DMS153 (cell line): ENCODE results near the gene STXBP2.
"Not testable (repeated sequence)": the region's sequence is repeated elsewhere in the genome, so short reads cannot be mapped to it uniquely, and the experiment has no call there.

Experiments used
- DNase-seq: peaks from one replicate; lab custom pipeline; 2025; lab: John Stamatoyannopoulos, UW

The STXBP2 gene

DNA sequence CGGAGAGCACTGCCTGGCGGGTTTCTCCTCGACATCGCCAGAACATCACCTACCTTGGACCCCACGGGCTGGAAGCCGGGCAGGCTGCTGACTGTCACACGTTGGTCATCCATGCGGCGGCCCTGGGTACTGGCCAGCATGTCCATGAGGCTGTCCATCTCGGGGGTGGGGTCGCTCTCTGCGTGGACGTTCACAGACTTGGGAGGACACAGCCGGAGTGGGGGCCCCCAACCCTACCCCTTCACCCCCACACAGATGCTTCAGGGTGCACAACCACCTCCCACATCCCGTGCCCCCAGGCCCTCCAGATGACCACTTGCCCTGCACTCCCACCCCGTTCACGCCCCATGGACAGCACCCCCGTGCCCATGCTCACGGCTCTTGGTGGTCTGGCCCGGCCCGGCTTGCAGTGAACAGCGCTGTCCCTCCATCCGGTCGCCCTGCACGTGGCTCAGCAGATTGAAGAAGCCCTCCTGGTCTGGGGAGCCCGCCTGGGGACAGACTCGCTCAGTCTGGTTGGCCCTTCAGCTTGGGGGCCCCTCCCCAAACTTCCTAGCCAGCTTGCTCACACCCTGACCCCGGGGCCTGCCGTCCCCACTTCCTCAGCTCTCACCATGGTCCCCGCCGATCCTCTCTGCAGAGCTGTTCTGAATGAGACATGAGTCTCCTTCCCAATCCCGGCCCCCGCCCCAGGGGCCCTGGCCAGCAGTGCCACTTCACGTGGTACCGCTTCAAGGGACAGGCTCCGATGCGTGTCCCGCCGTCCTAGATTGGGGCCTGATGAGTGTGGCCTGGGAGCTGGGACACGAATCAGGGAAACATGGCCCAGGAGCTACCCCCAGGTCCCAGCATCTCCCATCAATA, 4.3 kb upstream of the STXBP2 start:
- DNase-seq = no peak

DNA sequence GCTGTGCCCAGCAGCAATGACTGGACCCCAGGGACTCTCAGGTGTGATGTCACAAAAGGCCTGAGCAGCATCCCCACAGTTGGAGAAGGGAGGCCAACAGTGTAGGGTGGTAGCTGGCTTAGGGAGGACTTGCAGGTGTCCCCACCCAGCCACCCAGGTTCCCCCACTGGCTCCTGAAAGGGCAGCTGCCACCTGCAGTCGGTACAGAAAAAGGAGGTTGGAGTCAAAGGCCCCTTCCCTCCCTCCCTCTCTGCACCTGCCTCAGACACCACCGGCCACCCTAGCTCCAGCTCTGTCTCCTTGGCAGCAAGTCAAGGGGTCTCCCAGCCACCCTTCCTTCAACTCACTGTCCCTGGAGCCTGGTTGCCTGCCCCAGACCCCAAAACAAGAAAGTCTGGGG, 3.2 kb upstream of the STXBP2 start, which contains the start of gene PCP2:
TSS of gene PCP2 (minus strand) at position 22 of the 400 bp plus-strand sequence. CDS start 262 bp downstream, outside the sequence.
- no peak for DNase-seq

DNA sequence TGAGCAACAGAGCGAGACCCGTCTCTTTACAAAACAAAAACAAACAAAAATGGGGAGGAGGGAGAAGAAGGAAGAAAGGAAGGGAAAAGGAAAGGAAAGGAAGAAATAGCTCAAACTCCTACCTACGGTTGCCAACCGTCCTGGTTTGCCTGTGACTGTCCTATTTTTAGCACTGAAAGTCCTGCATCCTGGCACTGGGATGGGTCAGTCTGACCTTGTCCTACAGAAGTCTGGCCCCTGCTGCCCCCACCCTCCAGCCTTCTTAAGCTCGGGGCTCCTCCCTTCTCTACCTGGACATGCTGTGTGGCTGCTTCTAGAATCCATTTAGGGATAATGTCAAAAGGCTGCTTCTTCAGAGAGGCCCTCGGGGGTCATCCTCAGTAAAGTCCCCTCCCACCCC, 1.2 kb upstream of the STXBP2 start:
- no peak for DNase-seq

DNA sequence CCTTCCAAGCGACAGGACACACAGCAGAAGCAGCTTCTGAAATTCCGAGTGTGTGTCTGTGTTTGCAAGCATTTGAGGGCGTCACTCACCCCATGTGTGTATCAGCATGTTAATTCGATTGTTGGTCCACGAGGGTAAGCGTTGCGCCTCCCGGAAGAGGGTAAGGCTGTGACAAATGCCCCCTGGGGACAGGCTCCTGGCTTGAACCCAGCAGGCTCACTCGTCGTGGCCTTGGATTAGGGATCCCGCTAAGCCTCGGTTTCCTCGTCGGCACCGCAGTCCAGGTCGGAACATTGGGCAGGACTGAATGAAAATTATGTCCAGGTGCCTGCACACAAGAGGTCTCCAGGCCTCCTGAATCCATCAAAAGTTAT, 606 bp upstream of the STXBP2 start:
- no peak for DNase-seq

DNA sequence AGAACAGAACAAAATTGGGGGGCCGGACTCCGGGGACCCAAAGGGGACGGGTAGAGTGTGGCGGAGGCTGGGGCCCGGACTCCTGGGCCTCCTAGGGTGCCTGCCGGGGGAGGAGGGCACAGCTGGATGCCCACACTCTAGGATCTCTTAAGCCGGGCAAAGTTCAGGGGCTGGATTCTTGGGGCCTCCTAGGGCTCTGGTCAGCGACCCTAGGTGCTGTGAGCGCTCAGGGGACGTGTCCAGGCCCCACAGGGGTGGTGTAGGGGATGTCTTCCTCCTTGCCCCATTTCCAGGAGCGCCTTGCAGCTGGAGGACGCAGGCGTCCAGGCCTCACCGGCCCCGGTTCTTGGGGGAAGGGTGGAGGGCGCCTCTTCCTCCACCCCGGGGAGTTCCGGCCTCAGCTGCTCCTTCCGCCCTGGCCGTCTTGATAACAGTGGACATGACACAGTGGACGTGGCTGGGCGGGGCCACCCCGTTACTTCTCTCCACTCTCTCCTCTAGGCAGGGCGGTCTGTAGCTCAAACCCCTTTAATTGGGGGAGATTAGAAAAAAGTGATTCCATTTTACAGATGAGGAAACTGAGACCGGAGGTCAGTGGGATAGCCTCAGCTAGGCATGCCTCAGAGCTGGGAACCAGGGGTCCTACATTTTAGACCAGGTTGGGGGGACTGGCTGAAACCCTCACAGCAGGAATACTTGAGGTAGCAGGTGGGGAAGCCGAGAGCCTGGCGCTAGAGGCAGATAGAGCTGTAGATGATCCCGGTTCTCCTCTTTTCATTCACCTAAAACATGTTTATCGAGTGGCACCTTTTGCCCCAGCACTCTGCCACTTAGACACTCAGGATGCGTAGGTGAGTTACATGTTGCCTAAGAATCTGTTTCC, 705 bp downstream of the STXBP2 start:
- no peak for DNase-seq

DNA sequence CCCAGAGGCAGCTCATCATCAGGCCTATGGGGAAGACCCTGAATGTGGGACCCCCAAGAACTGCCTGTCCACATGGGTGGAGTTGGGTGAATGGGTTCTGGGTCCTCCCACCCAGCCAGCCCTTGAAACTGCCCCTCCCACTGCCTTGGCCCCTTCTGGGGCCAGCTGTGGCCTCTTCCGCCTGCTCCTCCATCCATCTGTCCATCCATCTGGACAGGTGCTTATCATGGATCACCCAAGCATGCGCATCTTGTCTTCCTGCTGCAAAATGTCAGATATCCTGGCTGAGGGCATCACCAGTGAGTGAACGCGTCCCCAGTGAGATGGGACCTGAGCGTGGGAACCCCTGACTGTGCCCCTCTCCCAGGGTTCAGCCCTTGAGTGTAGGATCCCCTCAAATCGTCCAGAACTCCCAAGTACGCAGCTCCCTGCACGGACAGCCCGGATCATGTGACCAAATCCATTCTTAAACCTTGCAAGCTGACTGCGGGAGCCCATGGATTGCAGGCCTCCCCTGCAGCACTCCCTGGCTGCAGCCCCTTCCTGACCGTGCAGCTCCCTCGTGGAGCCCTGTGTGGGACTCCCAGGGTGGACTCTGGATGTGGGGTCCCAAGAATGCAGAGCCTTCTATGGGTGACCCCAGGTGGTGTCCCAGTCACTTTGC, 2.0 kb downstream of the STXBP2 start:
- DNase-seq = no peak

DNA sequence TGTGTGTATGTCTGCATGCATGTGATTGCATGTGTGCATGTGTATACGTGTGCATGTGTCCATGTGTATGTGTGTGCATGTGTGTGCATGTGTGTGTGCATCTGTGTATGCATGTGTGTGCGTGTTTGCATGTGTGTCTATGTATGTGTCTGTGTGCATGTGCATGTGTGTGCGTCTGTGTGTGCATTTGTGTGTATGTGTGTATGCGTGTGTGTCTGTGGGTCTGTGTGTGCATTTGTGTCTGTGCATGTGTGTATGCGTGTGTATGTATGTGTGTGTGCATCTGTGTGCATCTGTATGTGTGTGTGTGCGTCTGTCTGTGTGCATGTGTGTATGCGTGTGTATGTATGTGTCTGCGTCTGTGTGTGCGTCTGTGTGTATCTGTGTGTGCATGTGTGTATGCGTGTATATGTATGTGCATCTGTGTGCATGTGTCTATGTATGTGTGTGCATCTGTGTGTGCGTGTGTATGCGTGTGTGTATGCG, 3.0 kb downstream of the STXBP2 start:
- DNase-seq = no peak

DNA sequence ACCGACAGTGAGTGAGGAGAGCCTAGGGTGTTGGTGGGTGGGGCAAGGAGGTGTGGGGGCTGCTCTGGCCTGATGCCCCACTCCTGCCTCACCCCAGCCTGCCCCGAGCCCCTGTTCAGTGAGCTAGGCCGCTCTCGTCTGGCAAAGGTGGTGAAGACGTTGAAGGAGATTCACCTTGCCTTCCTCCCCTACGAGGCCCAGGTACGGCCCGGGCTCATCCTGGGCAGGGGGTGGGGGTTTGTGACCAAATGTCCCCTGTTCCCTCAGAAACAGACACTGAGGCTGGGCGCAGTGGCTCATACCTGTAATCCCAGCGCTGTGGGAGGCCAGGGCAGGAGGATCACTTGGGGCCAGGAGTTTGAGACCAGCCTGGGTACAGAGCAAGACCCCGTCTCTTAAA, 3.9 kb downstream of the STXBP2 start:
- DNase-seq = no peak

DNA sequence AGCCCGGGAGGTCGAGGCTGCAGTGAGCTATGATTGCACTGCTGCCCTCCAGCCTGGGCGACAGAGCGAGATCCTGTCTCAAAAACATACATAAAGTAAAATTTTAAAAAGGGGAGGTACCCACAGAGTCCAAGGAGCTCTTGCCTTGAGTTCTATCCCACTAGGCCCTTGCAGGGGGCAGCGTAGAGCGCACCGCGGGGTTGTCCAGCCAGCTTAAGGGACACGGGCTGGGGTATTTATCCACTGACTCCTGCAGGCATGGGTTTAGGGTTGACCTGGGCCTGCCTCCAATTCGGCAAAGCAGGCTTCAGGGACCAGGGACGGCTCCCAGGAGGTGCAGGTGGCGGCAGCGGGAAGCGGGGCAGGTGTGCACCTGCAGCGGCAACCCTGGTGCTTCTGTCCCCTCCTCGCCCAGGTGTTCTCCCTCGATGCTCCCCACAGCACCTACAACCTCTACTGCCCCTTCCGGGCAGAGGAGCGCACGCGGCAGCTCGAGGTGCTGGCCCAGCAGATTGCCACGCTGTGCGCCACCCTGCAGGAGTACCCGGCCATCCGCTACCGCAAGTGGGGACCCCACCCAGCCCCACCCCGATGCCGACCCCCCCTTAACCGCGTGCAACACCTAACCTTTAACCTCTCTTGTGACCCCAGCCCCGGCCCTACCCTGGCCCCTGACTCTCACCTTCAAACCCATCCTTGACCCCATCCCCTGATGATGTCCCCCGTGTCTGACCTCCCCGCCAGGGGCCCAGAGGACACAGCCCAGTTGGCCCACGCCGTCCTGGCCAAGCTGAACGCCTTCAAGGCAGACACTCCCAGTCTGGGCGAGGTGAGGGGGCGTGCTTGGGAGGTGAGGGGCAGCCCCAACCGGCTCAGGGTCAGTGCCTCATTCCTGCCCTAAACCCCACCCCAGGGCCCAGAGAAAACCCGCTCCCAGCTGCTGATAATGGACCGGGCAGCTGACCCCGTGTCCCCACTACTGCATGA, 4.7 kb downstream of the STXBP2 start:
- DNase-seq = no peak

DNA sequence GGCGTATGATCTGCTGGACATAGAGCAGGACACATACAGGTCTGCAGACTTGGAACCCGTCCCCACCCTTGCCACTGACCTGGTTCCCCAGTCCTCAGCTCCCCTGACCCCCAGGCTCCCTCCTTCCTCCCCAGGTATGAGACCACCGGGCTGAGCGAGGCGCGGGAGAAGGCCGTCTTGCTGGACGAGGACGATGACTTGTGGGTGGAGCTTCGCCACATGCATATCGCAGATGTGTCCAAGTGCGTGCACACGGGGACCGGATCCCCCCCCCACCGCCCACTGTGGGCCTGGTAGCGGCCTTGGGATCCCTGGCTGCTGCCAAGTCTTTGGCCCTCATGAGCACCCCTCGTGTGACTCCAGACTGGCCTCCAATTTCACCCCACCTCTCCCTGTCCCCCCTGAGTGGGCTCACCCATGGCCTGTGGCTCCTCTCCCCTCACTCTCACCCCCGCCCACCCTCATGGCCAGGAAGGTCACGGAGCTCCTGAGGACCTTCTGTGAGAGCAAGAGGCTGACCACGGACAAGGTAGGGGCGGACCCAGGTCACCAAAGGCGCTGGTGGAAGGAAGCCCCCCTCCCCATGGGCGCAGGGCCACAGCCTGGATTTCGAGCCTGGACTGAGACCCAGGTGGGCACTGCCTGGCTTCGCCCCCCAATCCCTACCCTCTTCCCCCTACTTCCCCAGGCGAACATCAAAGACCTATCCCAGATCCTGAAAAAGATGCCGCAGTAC, 5.6 kb downstream of the STXBP2 start:
- DNase-seq = no peak

DNA sequence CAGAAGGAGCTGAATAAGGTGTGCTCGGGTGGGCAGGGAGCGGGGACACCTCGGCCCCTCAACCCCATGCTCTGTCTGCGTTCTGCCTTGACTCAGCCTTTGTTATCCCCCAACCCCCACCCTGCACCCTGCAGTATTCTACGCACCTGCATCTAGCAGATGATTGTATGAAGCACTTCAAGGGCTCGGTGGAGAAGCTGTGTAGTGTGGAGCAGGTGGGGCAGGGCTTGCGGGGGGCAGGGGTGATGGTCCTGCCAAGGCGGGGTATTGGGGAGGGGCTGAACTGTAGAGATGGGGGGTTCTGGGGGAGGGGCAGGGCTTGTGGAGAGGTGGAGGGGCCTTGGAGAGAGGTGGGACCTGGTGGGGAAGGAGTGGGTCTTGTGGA, 6.1 kb downstream of the STXBP2 start:
- DNase-seq = no peak

DNA sequence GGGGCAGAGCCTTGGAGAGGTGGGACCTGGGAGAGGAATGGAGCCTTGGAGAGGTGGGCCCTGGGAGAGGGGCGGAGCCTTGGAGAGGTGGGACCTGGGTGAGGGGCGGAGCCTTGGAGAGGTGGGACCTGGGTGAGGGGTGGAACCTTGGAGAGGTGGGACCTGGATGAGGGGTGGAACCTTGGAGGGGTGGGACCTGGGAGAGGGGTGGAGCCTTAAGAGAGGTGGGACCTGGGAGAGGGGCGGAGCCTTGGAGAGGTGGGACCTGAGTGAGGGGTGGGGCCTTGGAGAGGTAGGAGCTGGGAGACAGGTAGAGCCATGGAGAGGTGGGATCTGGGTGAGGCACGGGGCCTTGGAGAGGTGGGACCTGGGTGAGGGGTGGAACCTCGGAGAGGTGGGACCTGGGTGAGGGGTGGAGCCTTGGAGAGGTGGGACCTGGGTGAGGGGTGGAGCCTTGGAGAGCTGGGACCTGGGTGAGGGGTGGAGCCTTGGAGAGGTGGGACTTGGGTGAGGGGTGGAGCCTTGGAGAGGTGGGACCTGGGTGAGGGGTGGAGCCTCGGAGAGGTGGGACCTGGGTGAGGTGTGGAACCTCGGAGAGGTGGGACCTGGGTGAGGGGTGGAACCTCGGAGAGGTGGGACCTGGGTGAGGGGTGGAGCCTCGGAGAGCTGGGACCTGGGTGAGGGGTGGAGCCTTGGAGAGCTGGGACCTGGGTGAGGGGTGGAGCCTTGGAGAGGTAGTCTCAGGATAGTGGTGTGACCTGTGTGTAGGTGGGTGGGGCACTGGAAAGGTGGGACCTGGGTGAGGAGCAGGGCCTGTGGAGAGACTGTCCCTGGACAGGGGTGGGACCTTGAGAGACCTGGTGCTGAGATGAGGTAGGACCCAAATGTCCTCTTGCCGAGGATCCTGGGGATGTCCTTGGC, 7.0 kb downstream of the STXBP2 start:
- DNase-seq = not testable (repeated sequence)

DNA sequence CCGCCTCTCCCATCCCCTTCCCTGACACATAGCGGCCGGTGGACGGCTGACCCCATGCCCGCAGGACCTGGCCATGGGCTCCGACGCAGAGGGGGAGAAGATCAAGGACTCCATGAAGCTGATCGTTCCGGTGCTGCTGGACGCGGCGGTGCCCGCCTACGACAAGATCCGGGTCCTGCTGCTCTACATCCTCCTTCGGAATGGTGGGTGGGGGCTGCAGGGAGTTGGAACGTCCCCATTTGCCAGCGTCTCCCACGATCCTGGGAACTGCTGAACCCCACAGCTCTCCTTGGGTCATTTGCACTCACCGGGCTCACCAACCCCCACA, 7.6 kb downstream of the STXBP2 start:
- no peak for DNase-seq

DNA sequence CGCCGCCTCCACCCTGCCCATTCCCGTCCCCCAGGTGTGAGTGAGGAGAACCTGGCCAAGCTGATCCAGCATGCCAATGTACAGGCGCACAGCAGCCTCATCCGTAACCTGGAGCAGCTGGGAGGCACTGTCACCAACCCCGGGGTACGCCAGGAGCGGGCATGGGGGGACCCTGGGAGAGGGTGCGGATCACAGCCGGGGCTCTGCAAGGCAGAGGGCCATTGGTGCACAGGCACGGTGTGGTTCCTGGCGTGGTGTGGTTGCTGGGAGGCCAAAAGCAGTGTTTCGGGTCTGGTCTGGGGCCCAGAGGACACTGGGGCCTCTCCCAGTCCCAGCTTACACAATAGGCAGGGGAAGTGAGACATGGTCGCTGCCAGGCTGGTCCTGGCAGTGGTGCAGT, 8.3 kb downstream of the STXBP2 start:
- DNase-seq = no peak

DNA sequence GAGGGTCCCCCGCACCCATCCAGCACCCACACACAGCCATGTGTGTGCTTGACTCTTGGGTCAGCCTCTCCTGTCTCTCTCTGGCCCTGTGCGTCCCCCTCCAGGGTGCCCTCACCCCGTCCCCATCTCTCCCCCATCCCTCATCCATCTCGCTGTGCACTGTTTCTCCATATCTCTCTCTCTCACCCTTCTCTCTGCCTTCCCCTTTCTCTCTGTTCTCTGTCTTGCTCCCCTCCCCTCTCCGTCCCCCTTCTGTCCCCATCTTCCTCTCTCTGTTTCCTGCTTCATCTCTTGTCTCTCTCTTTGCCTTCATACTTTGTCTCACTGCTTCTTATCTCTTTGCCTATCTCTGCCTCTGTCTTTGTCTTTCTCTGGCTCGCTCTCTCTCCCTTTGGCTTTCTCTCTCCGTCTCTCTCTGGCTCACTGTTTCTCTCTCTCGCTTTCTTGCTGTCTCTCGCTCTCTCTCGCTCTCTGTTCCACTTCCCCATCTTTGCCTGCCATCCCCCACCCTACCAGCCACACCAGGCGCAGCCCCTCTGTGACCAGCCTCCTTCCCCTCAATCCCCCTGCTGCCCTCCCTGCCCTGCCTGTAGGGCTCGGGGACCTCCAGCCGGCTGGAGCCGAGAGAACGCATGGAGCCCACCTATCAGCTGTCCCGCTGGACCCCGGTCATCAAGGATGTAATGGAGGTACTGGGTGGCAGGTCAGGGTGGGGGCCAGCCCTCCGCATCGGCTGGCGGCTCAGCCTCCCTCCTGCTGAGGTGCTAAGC, 8.9 kb downstream of the STXBP2 start:
- no peak for DNase-seq

DNA sequence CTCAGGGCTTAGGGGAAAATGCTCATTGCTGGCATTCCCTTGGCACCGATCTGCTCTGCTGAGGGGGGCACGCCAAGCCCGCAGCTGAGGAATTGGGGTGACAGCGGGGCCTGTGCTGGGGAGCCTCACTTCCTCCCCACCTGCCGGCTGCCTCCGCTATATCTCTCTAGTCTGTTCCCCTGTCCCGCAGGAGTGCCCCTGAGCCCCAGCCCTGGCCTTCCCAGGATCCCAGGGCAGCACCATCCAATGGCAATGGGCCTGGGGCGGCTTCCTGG, 9.5 kb downstream of the STXBP2 start:
- no peak for DNase-seq

DNA sequence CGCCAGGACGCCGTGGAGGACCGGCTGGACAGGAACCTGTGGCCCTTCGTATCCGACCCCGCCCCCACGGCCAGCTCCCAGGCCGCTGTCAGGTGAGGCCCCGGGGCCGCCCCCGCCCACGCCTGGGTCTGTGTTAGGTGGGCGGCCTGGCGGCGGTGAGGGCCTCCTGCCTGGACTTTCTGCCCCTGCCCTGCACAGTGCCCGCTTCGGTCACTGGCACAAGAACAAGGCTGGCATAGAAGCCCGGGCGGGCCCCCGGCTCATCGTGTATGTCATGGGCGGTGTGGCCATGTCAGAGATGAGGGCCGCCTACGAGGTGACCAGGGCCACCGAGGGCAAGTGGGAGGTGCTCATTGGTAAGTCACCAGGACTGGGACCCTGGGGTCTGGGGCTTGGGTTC, 10.2 kb downstream of the STXBP2 start:
- no peak for DNase-seq

DNA sequence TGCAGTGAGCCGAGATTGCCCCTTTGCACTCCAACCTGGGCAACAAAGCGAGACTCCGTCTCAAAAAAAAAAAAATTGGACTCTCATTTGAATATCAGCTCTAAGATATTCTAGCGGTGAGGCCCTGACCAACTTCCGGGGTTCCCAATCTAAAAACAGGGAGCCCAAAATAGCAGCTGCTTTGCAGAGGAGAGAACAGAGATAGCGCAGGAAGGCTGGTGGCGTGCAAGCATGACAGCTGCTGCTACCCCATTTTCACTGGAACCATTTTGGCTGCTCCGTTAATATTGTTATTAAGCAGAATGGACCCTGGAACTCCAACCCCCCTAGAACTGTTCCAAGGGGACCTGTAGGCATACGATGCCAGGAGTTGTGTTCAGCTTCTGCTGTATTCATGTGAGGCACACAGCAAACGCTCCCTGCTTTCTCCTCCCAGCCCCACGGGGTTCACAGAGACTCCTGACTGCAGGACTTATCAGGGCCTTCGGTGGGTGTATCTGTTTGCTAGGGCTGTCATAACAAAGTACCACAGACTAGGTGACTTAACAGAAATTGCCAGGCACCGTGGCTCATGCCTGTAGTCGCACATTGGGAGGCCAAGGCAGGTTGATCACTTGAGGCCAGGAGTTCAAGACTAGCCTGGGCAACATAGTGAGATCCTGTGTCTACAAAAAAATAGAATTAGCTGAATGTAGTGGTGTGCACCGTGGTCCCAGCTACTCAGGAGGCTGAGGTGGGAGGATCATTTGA, 11.5 kb downstream of the STXBP2 start:
- DNase-seq = no peak
